Psoas muscle (tissue), 8 donors: ENCODE data around the gene TMEM150A. TPM values are rescaled to one million over a fixed set of nuclear protein-coding genes. Genes with fewer than 3 reads are reported as not detected.

ENCODE experiments used
- ATAC-seq, 4 donors: fragments of 200-7000 bp; cut with Tn5 transposase; one replicate each; pipeline ENCODE4 v1.9.1; 2020; ENCODE audit warnings: moderate library complexity in 3 of 4, mild to moderate bottlenecking in 2 of 4
- DNase-seq, 2 donors: peaks; one replicate each; pipeline ENCODE4 v3.0.0-alpha.2; 2020
- H3K27ac ChIP-seq: fragments of 200-600 bp; one replicate; pipeline ENCODE4 v1.8.0; 2022
- H3K27me3 ChIP-seq, 3 donors: fragments of 200-600 bp in 1 of 3; one replicate each; pipeline versions ENCODE4 v1.6.1 to v1.8.0; 2013 to 2022; ENCODE audit warnings: low read length in 2 of 3, mild to moderate bottlenecking in 2 of 3, moderate library complexity in 1 of 3; ENCODE audit not compliant: insufficient read depth in 3 of 3
- H3K36me3 ChIP-seq, 2 donors: fragments of 200-600 bp in 1 of 2; one replicate each; pipeline versions ENCODE4 v1.6.1 to v1.8.0; 2013 to 2022; ENCODE audit warnings: low read depth in 1 of 2, mild to moderate bottlenecking in 1 of 2, moderate library complexity in 1 of 2; ENCODE audit not compliant: insufficient read depth in 1 of 2
- H3K4me1 ChIP-seq: fragments of 200-600 bp; one replicate; pipeline ENCODE4 v1.8.0; 2022
- H3K4me3 ChIP-seq: fragments of 200-600 bp; one replicate; pipeline ENCODE4 v1.8.0; 2022; ENCODE audit warnings: mild to moderate bottlenecking
- H3K9me3 ChIP-seq: fragments of 200-600 bp; one replicate; pipeline ENCODE4 v1.8.0; 2022
- WGBS, 3 donors: extraction: QIAGEN DNeasy Blood & Tissue Kit; methylation state at CpG; one replicate each; pipeline versions ENCODE4 v1.1.6 to v1.1.7; 2013; 5-methylcytosine and 5-hydroxymethylcytosine counted together
- intact Hi-C, 2 donors: fragments of 100-400 bp; cut with DNase I; formaldehyde crosslinking; loops; one replicate each; pipeline versions ENCODE4 v1.11.0 to v1.14.2; 2022
- polyA plus RNA-seq, 3 donors: library from polyadenylated mRNA; stranded (reverse); fragments of 200-250 nt; gene quantifications; one replicate each; pipeline ENCODE4 v1.2.3, GENCODE V29; 2013
- total RNA-seq, 4 donors: library from RNA; stranded (reverse); fragmentation: NEBNext Ultra II Directional in 2 of 4; extraction: Animal tissue kit (Norgen Biotek cat#: 25700) in 2 of 4; gene quantifications; one replicate each; pipeline versions ENCODE4 v1.2.1 to v1.2.4, GENCODE V29; 2021 to 2023
- TF ChIP-seq, protein P1 (sequence below): fragments of 200-600 bp; IDR thresholded peaks from one replicate; pipeline ENCODE4 v1.8.0; 2022; ENCODE audit warnings: antibody characterized with exemption
- donor health status: healthy with polysubstance abuse.
- donor health status: DM: no; HTN: no; CAD: no; lungs with moderate emphysema.
- donor health status: Bipolar disorder and iron deficiency.
- donor health status: healthy.
- donor health status: DM: yes; HTN: yes; CAD: no.
- donor health status: DM: no; HTN: no; CAD: no.
- donor health status: DM: no; HTN: no; CAD: no.
- donor health status: DM: yes; HTN: yes; CAD: no.

TMEM150A gene
- total and polyA plus RNA-seq, 7 donors: 17.4 to 82.6 (median 33.8) TPM

DNA sequence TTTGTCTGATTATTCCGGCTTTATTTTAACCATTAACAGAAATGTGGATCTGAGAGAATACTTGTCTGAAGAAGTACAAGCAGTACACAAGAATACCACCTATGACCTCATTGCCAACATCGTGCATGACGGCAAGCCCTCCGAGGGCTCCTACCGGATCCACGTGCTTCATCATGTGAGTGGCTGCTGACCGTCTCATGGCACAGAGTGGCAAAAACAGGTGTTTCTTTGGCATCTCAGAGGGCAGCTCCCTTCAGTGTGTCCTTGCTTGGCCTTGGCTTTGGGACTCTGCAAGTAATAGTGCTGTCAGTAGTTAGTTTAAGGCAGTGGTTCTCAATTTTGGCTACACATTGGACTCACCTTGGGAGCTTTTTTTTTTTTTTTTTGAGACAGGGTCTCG, 42.4 kb upstream of the TMEM150A start:
- Histone ChIP-seq H3K9me3 (no peaks in the 10 kb centered on the region), H3K27me3 (no peaks in the 10 kb centered on the region), H3K4me1 (no peaks in the 10 kb centered on the region), H3K4me3 (no peak overlapping the region), H3K27ac (peak overlapping the region; percentile 66), H3K36me3 (peaks cover 24 to 100% of the 10 kb centered on the region in 2 donors)
- TF ChIP-seq, protein P1, sequence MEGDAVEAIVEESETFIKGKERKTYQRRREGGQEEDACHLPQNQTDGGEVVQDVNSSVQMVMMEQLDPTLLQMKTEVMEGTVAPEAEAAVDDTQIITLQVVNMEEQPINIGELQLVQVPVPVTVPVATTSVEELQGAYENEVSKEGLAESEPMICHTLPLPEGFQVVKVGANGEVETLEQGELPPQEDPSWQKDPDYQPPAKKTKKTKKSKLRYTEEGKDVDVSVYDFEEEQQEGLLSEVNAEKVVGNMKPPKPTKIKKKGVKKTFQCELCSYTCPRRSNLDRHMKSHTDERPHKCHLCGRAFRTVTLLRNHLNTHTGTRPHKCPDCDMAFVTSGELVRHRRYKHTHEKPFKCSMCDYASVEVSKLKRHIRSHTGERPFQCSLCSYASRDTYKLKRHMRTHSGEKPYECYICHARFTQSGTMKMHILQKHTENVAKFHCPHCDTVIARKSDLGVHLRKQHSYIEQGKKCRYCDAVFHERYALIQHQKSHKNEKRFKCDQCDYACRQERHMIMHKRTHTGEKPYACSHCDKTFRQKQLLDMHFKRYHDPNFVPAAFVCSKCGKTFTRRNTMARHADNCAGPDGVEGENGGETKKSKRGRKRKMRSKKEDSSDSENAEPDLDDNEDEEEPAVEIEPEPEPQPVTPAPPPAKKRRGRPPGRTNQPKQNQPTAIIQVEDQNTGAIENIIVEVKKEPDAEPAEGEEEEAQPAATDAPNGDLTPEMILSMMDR: no peak
- ATAC-seq (peak; percentile 94 to 99 (median 96)), DNase-seq (peak; percentile 45 to 76)
- WGBS, 3 donors: 41 to 59% (median 43%) methylated on average over 8 of the region's 8 CpGs
- intact Hi-C loops: loop anchor here (5.0 kb wide), 2 partner anchors 67 to 642 kb away; no protein-coding TSS in a partner anchor

DNA sequence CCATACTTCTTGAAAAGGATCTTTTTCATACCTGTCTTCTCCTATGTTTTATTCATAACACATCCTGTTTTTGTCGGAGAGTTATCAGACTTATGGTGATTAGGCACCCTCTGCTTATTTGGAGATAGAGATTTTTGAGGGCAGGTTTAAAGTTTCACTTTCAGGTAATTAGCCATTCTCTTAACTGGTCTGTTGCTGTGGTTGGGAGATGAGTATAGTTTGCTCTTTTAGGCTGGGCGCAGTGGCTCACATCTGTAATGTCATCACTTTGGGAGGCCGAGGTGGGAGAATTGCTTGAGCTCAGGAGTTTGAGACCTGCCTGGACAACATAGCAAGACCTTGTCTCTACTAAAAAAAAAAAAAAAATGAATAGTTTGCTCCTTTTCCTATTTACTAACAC, 40.2 kb upstream of the TMEM150A start:
- intact Hi-C loops: loop anchor here (5.0 kb wide), 2 partner anchors 70 to 645 kb away; no protein-coding TSS in a partner anchor
- no peaks in the 10 kb centered on the region for H3K27me3 ChIP-seq
- ATAC-seq: no peak
- H3K4me3 ChIP-seq: no peak overlapping the region
- H3K9me3 ChIP-seq: no peaks in the 10 kb centered on the region
- WGBS, 3 donors: 81 to 99% (median 93%) methylated on average over 3 of the region's 3 CpGs
- H3K36me3 ChIP-seq: peaks cover 15 to 100% of the 10 kb centered on the region in 2 donors
- no peak overlapping the region for H3K27ac ChIP-seq
- TF ChIP-seq, protein P1: no peak
- DNase-seq: no peak
- H3K4me1 ChIP-seq: no peaks in the 10 kb centered on the region

DNA sequence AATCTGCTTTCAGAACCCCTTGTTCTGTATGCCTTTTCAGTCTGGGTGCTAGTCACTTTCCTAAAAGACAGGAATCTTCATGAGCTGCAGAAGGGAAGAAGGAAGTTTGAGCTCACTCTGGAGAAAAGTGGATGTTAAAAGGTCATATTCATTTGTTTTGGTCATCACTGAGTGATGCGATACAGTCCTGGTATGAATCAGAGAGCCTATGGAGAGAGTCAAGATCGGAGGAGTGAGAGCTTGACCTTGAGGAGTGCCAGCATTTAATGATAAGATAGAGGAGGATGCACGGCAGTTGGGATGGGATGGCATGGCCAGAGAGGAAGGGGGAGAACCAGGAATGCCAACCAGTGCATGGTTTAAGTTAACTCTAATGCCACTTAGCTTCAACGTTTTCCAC, 33.1 kb upstream of the TMEM150A start:
- H3K27ac ChIP-seq: no peak overlapping the region
- H3K36me3 ChIP-seq: peaks cover 21 to 96% of the 10 kb centered on the region in 2 donors
- 58 to 76% (median 60%) methylated on average over 4 of the region's 4 CpGs for WGBS, 3 donors
- ATAC-seq (no peak), DNase-seq (no peak)
- H3K4me3 ChIP-seq: no peak overlapping the region
- no peaks in the 10 kb centered on the region for H3K4me1 ChIP-seq
- H3K9me3 ChIP-seq: no peaks in the 10 kb centered on the region
- no peaks in the 10 kb centered on the region for H3K27me3 ChIP-seq
- TF ChIP-seq, protein P1: no peak
- intact Hi-C loops: loop anchor here (1.0 to 5.0 kb wide), 3 partner anchors 72 to 181 kb away; no protein-coding TSS in a partner anchor

DNA sequence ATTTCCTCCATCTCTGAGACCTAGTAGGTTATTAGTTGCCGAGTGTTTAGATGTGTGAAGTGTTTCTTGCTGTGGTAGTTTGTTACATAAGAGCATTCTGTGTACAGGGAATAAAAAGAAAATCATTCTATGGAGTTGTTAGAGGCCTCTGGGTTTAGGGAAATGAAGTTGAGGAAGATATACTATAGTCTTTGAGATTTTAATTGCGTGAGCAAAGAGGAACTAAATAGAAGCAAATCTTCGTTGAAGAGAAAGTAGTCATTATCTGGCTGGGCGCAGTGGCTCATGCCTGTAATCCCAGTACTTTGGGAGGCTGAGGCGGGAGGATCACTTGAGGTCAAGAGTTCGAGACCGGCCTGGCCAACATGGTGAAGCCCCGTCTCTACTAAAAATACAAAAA, 32.5 kb upstream of the TMEM150A start:
- WGBS, 3 donors: 85 to 92% (median 86%) methylated on average over 8 of the region's 8 CpGs
- DNase-seq: no peak
- ATAC-seq: no peak
- intact Hi-C loops: loop anchor here (5.0 kb wide), 2 partner anchors 72 to 177 kb away; no protein-coding TSS in a partner anchor
- H3K4me1 ChIP-seq: no peaks in the 10 kb centered on the region
- H3K27ac ChIP-seq: no peak overlapping the region
- H3K4me3 ChIP-seq: no peak overlapping the region
- H3K27me3 ChIP-seq: no peaks in the 10 kb centered on the region
- peaks cover 22 to 96% of the 10 kb centered on the region in 2 donors for H3K36me3 ChIP-seq
- H3K9me3 ChIP-seq: no peaks in the 10 kb centered on the region
- TF ChIP-seq, protein P1: no peak

DNA sequence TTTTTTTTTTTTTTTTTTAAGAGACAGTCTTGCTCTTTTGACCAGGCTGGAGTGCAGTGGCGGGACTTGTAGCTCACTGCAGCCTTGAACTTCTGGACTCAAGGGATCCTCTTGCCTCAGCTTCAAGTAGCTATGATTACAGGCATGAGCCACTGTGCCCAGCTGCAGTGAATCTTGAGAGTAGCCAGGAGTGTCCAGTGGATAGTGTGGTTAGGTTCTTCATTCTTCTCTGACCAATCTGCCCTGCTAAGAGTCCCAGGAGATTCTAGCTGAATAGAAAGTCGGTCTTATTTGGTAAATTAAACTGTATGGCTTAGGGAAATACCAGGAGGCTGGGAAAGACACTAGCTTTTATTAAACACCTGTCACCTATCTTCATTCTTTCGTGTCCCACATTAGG, 28.8 kb upstream of the TMEM150A start:
- Histone ChIP-seq H3K36me3 (peaks cover 17 to 98% of the 10 kb centered on the region in 2 donors), H3K9me3 (no peaks in the 10 kb centered on the region), H3K4me1 (no peaks in the 10 kb centered on the region), H3K4me3 (no peak overlapping the region), H3K27ac (no peak overlapping the region), H3K27me3 (no peaks in the 10 kb centered on the region)
- DNase-seq (no peak), ATAC-seq (no peak)
- TF ChIP-seq, protein P1: no peak
- 82 to 88% (median 86%) methylated on average over 3 of the region's 3 CpGs for WGBS, 3 donors
- intact Hi-C loops: no loop called here
